Gastrocnemius medialis (tissue), 4 donors: Measurements from ENCODE around the gene PACS2.

Experiments used
- CTCF ChIP-seq, 5 experiments: fragments of 450-650 bp in 3 of 5; fragments of 200-600 bp in 2 of 5; sonication (generic) in 2 of 5; IDR thresholded peaks in 4 of 5; conservative IDR thresholded peaks in 1 of 5; 1 replicate in 4 of 5; 2 replicates in 1 of 5; pipeline ENCODE4 v1.5.1; 2016 to 2019; ENCODE audit warnings: antibody characterized with exemption in 5 of 5, mild to moderate bottlenecking in 3 of 5, moderate library complexity in 3 of 5
- POLR2A ChIP-seq, 2 donors: fragments of 450-650 bp; IDR thresholded peaks; one replicate each; pipeline ENCODE4 v1.6.1; 2017; ENCODE audit warnings: antibody characterized with exemption in 2 of 2, mild to moderate bottlenecking in 2 of 2, moderate library complexity in 2 of 2

- TF ChIP-seq CTCF (IDR thresholded peaks at IDR 0.05 in 4 of 5, conservative IDR thresholded peaks at IDR 0.05 in 1 of 5) (no peak), POLR2A (IDR thresholded peaks at IDR 0.05) (no peak)
Observed at GRCh38 chr14:105379946-105380345, 65.4 kb downstream of the PACS2 start.
